OCI-M1 (cell line): ENCODE results near the gene GCK.

ENCODE experiments used
- DNase-seq: peaks from one replicate; lab custom pipeline; 2025; lab: John Stamatoyannopoulos, UW

Gene GCK

GRCh38 chr7:44116789-44117666 is 72.2 kb downstream of the GCK start:
- no peak for DNase-seq

- DNase-seq: no peak
These were observed 73.0 kb downstream of the GCK start for GRCh38 chr7:44116087-44116788.

GRCh38 chr7:44114586-44115310 is 74.5 kb downstream of the GCK start:
- DNase-seq: no peak

- no peak for DNase-seq
These were observed 75.4 kb downstream of the GCK start for GRCh38 chr7:44113764-44114354.

DNA sequence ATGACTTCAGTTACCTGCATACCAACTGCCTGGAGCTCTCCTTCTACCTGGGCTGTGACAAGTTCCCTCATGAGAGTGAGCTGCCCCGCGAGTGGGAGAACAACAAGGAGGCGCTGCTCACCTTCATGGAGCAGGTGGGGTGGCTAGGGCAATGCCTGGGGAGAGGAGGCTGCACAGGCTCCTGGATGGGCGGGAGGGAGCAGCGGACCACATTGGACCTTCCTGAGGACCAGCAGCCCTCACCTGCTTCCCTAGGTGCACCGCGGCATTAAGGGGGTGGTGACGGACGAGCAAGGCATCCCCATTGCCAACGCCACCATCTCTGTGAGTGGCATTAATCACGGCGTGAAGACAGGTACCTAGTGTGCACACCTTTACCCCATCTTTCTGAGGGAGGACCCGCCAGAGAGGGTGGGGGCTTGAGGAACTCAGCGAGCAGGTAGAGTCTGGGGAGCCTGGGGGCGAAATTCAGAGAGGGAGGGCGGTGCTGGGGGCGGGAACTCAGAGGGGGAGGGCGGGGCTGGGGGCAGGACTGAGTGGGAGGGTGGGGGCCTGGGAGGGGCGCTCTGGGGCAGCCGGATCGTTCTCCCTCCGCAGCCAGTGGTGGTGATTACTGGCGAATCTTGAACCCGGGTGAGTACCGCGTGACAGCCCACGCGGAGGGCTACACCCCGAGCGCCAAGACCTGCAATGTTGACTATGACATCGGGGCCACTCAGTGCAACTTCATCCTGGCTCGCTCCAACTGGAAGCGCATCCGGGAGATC is 76.1 kb downstream of the GCK start:
- DNase-seq: no peak

- no peak for DNase-seq
These were observed 76.8 kb downstream of the GCK start for GRCh38 chr7:44112231-44112996.

DNA sequence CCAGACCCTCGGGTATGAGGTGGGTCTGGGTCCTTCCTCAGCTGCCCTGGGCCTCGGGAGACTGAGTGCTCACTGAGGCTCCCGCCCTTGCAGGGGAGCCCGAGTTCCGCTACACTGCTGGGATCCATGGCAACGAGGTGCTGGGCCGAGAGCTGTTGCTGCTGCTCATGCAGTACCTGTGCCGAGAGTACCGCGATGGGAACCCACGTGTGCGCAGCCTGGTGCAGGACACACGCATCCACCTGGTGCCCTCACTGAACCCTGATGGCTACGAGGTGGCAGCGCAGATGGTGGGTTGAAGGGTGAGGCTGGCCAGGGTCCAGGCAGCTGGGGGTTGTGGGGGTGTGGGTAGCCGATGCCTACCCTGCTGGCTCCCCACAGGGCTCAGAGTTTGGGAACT is 77.5 kb downstream of the GCK start:
- DNase-seq: no peak

- DNase-seq: no peak
These were observed 78.3 kb downstream of the GCK start for GRCh38 chr7:44110719-44111635.

- DNase-seq: no peak
These were observed 79.2 kb downstream of the GCK start for GRCh38 chr7:44109991-44110390.

DNA sequence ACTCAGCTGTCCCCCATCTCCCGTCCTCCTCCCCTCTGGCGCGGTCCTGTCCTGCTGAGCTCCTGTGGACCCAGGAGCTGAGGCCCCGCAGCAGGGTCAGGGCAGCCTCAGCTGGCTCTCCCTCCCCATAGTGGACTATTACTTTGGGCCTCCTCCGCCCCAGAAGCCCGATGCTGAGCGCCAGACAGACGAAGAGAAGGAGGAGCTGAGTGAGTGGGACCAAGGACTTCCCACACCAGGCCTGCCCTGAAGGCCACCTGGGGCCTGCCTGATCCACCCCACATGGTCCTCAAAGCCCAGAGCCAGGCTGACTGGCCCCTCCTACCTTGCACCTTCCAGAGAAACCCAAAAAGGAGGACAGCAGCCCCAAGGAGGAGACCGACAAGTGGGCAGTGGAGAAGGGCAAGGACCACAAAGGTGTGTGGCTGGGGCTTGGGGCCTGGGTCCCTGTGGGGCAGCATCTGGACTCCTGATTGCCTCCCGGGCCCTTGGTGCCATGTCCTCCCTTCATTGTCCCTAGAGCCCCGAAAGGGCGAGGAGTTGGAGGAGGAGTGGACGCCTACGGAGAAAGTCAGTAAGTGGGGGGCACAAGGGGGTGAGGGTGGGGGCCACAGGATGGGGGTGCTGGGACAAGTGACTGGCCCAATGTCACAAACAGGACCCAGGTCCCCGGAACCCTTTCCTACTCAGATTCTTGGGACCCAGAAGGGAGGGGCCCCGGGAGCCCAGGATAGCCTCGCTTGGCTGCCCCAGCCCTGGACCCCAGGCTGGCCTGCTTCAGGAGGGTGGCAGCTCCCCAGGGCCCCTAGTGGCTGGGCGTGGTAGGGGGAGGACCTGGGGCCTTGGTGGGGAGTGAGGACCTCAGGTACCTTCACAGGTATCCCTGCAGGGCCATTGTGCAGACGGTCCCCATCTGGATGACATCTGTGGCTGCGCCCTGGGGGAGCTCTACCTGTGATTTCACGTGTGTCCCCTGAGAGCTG is 80.2 kb downstream of the GCK start:
- DNase-seq: no peak

DNA sequence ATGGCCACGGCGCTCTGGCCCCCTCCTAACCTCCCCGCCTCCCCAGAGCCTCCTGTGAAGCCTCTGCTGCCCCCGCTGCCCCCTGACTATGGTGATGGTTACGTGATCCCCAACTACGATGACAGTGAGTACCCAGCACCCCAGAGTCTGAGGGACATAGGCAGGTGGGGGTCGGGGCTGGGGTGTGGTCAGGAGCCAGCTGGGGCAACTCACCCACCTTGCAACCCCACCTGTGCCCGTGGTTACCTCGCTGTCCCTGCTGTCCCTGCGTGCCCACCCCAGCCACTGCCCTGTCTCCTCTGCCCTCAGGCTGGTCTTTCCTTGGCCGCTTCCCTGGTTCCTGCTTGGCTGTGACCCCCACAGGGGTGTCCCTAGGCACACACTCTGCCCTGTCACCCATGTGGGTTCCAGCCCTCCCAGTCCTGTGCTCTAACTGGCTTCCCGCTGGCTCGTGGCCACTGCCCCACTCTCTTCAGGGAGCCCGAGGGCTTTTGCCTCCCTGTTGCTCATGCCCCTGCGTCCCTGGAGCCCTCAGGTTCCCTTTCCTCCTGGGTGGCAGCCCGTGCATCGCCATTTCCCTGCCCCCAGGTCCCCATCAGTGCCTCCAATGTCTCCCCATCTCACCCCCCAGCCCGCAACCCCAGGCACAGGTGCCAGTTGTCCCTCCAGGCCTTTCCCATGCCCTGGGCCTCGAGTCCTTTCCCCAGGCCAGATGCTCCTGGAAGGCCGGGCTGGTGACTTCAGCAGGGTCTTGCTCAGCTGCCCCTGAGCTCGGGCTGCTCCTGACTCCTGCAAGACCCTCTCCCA is 81.1 kb downstream of the GCK start:
- no peak for DNase-seq

GRCh38 chr7:44107116-44107960 is 81.9 kb downstream of the GCK start:
- no peak for DNase-seq

- no peak for DNase-seq
These were observed 82.8 kb downstream of the GCK start for GRCh38 chr7:44106311-44107065.

GRCh38 chr7:44105832-44106231 is 83.4 kb downstream of the GCK start:
- DNase-seq: no peak

DNA sequence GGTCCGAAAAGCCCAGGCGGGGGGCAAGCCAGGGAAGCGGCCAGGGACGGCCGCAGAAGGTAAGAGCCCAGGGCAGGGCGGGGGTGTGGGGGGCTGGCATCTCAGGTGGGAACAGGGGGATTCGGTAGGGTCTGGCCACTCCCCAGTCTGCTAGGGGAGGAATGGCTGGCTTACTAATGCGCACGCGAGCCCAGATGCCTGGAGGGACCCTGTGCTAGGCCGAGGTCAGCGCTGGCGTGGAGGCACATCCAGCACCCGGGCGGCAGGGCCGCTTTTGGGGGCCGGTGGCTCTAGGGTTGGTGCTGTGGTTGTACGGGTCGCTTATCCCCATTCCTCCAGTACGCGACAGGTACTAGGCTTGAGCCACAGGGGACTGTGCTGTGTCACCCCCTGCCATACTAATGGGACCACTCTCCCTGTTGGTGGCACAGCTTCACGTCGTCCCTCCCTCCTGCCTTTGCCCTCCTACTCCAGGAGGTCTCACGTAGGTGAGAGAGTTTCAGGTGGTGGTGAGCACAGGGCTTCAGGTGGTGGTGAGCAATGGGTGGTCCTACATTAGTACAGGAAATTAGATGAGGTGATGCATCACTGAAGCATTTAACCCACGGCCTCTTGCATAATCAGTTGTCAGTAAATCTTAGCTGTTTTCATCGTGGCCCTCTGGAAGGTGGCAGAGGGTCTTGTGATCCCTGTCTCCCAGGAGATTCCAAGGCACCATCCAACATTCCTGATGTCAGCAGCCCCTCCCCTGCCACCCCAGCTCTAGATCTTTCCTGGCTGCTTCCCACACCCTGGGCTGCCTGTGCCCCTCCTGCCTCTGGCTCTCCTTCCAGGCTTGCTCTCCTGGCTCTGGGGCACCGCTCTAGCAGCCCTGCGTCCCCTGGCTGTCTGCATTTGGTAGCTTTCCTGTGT is 84.1 kb downstream of the GCK start:
- no peak for DNase-seq
